Adipocyte (in vitro differentiated cells): ENCODE data around the gene DMAP1.

Source experiments
- DNase-seq: peaks from one replicate; pipeline ENCODE4 v3.0.0-alpha.2; 2015; ENCODE audit warnings: low read depth
- H3K27me3 ChIP-seq: replicated peaks from 2 replicates; pipeline ENCODE4 v1.7.0; 2013; ENCODE audit warnings: mild to moderate bottlenecking, low read length, moderate library complexity; ENCODE audit not compliant: control insufficient read depth, insufficient read depth
- H3K36me3 ChIP-seq: 2 replicates; pipeline ENCODE4 v1.7.0; 2013; ENCODE audit warnings: low read length, mild to moderate bottlenecking, moderate library complexity; ENCODE audit not compliant: control insufficient read depth, insufficient read depth, severe bottlenecking
- H3K4me1 ChIP-seq: 2 replicates; pipeline ENCODE4 v1.7.0; 2013; ENCODE audit warnings: mild to moderate bottlenecking, low read length, moderate library complexity; ENCODE audit not compliant: control insufficient read depth, insufficient read depth
- H3K4me3 ChIP-seq: 2 replicates; pipeline ENCODE4 v1.7.0; 2013; ENCODE audit warnings: mild to moderate bottlenecking, low read length, moderate library complexity
- H3K9ac ChIP-seq: 2 replicates; pipeline ENCODE4 v1.7.0; 2013; ENCODE audit warnings: mild to moderate bottlenecking, low read length, moderate library complexity
- H3K9me3 ChIP-seq: 2 replicates; pipeline ENCODE4 v1.7.0; 2013; ENCODE audit warnings: mild to moderate bottlenecking, low read length, moderate library complexity; ENCODE audit not compliant: control insufficient read depth

Gene DMAP1

DNA sequence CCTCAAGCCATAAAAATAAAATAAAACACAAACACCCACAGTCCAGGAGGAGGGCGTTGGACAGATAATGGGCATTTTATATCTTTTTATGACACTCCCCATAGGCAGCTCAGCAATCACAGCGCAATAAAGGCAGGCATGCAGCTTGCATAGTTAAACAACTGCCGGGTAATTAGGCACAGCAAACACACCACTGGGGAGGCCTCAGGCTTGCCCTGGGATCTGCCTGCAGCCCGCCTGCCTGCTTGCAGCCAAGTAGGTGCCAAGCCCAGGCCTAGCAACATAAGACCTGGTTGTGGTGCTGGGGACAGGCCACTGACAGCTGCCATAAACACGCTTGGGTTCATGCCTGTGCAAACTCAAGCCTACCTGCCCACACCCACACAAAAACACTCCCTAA is 54.2 kb downstream of the DMAP1 start:
- H3K36me3 ChIP-seq, result no peaks in the 10 kb centered on the region
- H3K9ac ChIP-seq, result no peak overlapping the region
- no peaks in the 10 kb centered on the region for H3K27me3 ChIP-seq
- no peak for DNase-seq
- no peaks in the 10 kb centered on the region for H3K9me3 ChIP-seq
- H3K4me1 ChIP-seq, result peaks cover 3% of the 10 kb centered on the region
- no peak overlapping the region for H3K4me3 ChIP-seq

DNA sequence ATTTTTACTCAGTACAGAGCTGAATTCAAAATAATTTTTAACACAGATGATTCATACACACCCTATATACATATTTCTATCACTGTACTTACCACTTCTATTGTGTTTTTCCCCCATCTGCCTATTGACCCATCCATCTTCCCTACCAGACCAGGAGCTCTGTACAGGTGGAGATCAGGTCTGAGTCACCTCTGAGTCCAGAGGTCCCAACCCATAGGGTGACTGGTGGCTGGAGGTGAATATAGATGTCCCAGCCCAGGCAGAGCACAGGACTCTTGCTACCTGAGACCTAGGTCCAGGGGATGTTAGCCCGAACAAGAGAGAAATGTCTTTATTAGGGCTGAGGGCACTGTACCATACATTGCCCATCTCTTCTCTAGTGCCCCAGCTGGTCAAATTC is 54.8 kb downstream of the DMAP1 start:
- Histone ChIP-seq H3K9me3 (no peaks in the 10 kb centered on the region), H3K4me3 (no peak overlapping the region), H3K36me3 (no peaks in the 10 kb centered on the region), H3K27me3 (no peaks in the 10 kb centered on the region), H3K4me1 (peaks cover 3% of the 10 kb centered on the region), H3K9ac (no peak overlapping the region)
- DNase-seq, result no peak
